Central memory CD4-positive, alpha-beta T cell (primary cell): ENCODE data around the gene ENO1.
"Not testable (repeated sequence)": the region's sequence is repeated elsewhere in the genome, so short reads cannot be mapped to it uniquely, and the experiment has no call there.

ENCODE experiments used
- DNase-seq: peaks from one replicate; pipeline ENCODE4 v3.0.0; 2022

Gene ENO1

GRCh38 chr1:8892026-8892425 is 13.5 kb upstream of the ENO1 start:
- no peak for DNase-seq

- no peak for DNase-seq
Measured at GRCh38 chr1:8891401-8891800, 12.9 kb upstream of the ENO1 start.

- no peak for DNase-seq
Measured at GRCh38 chr1:8889925-8890785, 11.7 kb upstream of the ENO1 start.

GRCh38 chr1:8889103-8889846 is 10.8 kb upstream of the ENO1 start:
- DNase-seq: no peak

- DNase-seq: no peak
Measured at GRCh38 chr1:8886589-8886988, 8.1 kb upstream of the ENO1 start.

GRCh38 chr1:8886031-8886524 is 7.6 kb upstream of the ENO1 start:
- not testable (repeated sequence) for DNase-seq

- not testable (repeated sequence) for DNase-seq
Measured at GRCh38 chr1:8884105-8884504, 5.6 kb upstream of the ENO1 start.

GRCh38 chr1:8883491-8883890 is 5.0 kb upstream of the ENO1 start:
- no peak for DNase-seq

- DNase-seq: no peak
Measured at GRCh38 chr1:8879922-8880676, 1.6 kb upstream of the ENO1 start.

GRCh38 chr1:8879464-8879921 is 1.0 kb upstream of the ENO1 start:
- no peak for DNase-seq

- peak; percentile 99 for DNase-seq
Measured at GRCh38 chr1:8878698-8879463, 395 bp upstream of the ENO1 start.

GRCh38 chr1:8876087-8876486 is 2.4 kb downstream of the ENO1 start:
- DNase-seq: no peak

GRCh38 chr1:8875216-8875861 is 3.1 kb downstream of the ENO1 start:
- no peak for DNase-seq

- no peak for DNase-seq
Measured at GRCh38 chr1:8874230-8875201, 4.0 kb downstream of the ENO1 start.

- DNase-seq: peak; percentile 26
Measured at GRCh38 chr1:8873506-8874229, 4.8 kb downstream of the ENO1 start.

- no peak for DNase-seq
Measured at GRCh38 chr1:8873001-8873400, 5.5 kb downstream of the ENO1 start.

GRCh38 chr1:8871965-8872399 is 6.5 kb downstream of the ENO1 start:
- no peak for DNase-seq

GRCh38 chr1:8871539-8871935 is 6.9 kb downstream of the ENO1 start:
- no peak for DNase-seq
